PC-3 (cell line): Measurements from ENCODE around the gene NHERF2.

ENCODE experiments used
- CTCF ChIP-seq: fragments of 300-600 bp; sonication (generic); conservative IDR thresholded peaks from 2 replicates; pipeline ENCODE4 v1.5.1; 2017; ENCODE audit warnings: antibody characterized with exemption, low read depth, mild to moderate bottlenecking, low read length
- EZH2 ChIP-seq: fragments of 300-600 bp; sonication (generic); IDR thresholded peaks from one replicate; pipeline ENCODE4 v1.6.1; 2017; ENCODE audit warnings: antibody characterized with exemption, mild to moderate bottlenecking, low read length; ENCODE audit not compliant: unreplicated experiment

- no peak for TF ChIP-seq EZH2
- TF ChIP-seq CTCF = no peak
Measured at GRCh38 chr16:2019921-2020831, 6.5 kb upstream of the NHERF2 start.
